MG63 (cell line): ENCODE measurements around the gene ZNF80. TPM values are rescaled to one million over a fixed set of nuclear protein-coding genes. Genes with fewer than 3 reads are reported as not detected.
"Not testable (repeated sequence)": the region's sequence is repeated elsewhere in the genome, so short reads cannot be mapped to it uniquely, and the experiment has no call there.

Experiments used
- DNase-seq: peaks from one replicate; pipeline ENCODE4 v3.0.0-alpha.2; 2020
- H3K27me3 ChIP-seq: fragments of 250-450 bp; sonication (Bioruptor Pico); 2 replicates; pipeline ENCODE4 v1.5.1; 2020; ENCODE audit warnings: mild to moderate bottlenecking, moderate library complexity
- H3K36me3 ChIP-seq: fragments of 250-450 bp; sonication (Bioruptor Pico); 2 replicates; pipeline ENCODE4 v1.5.1; 2020; ENCODE audit warnings: mild to moderate bottlenecking, moderate library complexity
- H3K4me3 ChIP-seq: fragments of 250-450 bp; sonication (Bioruptor Pico); 2 replicates; pipeline ENCODE4 v1.5.1; 2020; ENCODE audit warnings: mild to moderate bottlenecking, moderate library complexity
- H3K9me3 ChIP-seq: fragments of 250-450 bp; sonication (Bioruptor Pico); 2 replicates; pipeline ENCODE4 v1.5.1; 2020; ENCODE audit warnings: mild to moderate bottlenecking, moderate library complexity
- total RNA-seq: library from RNA; depleted of rRNA; stranded (reverse); fragments of >200 nt; shearing (Covaris generic); gene quantifications from 2 replicates; pipeline ENCODE4 v1.2.3, GENCODE V29; 2014; ENCODE audit warnings: low replicate concordance; rRNA removed

The ZNF80 gene
- not detected in 2 replicates for total RNA-seq

- not testable (repeated sequence) for DNase-seq, H3K4me3 ChIP-seq, H3K27me3 ChIP-seq, H3K36me3 ChIP-seq, H3K9me3 ChIP-seq
Measured at GRCh38 chr3:114237478-114237877, at the start of gene ZNF80. TSS of gene ZNF80 (minus strand) at chr3:114237578. CDS start at chr3:114237074, 504 bp downstream.

GRCh38 chr3:114286266-114286665, 48.9 kb upstream of the ZNF80 start:
- Histone ChIP-seq H3K4me3 (no peak overlapping the region), H3K36me3 (no peaks in the 10 kb centered on the region), H3K27me3 (no peaks in the 10 kb centered on the region), H3K9me3 (no peaks in the 10 kb centered on the region)
- no peak for DNase-seq

- Histone ChIP-seq H3K4me3 (no peak overlapping the region), H3K36me3 (no peaks in the 10 kb centered on the region), H3K9me3 (no peaks in the 10 kb centered on the region), H3K27me3 (no peaks in the 10 kb centered on the region)
- DNase-seq, result no peak
Measured at GRCh38 chr3:114285648-114286230, 48.4 kb upstream of the ZNF80 start.

DNA sequence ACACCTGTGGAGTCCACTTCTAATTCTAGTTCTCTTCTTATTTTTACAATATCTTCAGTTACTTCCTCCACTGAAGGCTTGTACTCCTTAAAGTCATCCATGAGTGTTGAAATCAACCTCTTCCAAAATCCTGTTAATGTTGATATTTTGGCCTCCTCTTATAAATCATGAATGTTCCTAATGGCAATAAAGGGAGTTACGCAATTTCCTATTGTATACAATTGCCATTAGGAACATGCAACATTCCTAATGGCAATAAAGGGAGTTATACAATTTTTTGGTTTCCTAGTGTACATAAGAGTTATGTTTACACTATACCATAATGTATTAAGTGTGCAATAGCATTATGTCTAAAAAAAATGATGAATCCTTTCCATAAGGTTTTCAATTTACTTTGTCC, 47.3 kb upstream of the ZNF80 start:
- no peak overlapping the region for H3K4me3 ChIP-seq

GRCh38 chr3:114276856-114277255, 39.5 kb upstream of the ZNF80 start:
- not testable (repeated sequence) for DNase-seq, H3K27me3 ChIP-seq, H3K4me3 ChIP-seq, H3K9me3 ChIP-seq, H3K36me3 ChIP-seq

More for the DNA sequence above, 47.3 kb upstream of the ZNF80 start:
- DNase-seq, result no peak
- H3K27me3 ChIP-seq, result no peaks in the 10 kb centered on the region
- H3K9me3 ChIP-seq, result no peaks in the 10 kb centered on the region
- H3K36me3 ChIP-seq, result no peaks in the 10 kb centered on the region

- Histone ChIP-seq H3K9me3 (no peaks in the 10 kb centered on the region), H3K4me3 (no peak overlapping the region), H3K36me3 (no peaks in the 10 kb centered on the region), H3K27me3 (no peaks in the 10 kb centered on the region)
- peak; percentile 14 for DNase-seq
Measured at GRCh38 chr3:114274929-114275328, 37.6 kb upstream of the ZNF80 start.

- no peaks in the 10 kb centered on the region for H3K36me3 ChIP-seq
- no peak overlapping the region for H3K4me3 ChIP-seq
- peaks cover 6% of the 10 kb centered on the region; the same call in 1 of the 2 replicates for H3K9me3 ChIP-seq
- no peaks in the 10 kb centered on the region for H3K27me3 ChIP-seq
- no peak for DNase-seq
Measured at GRCh38 chr3:114272271-114272670, 34.9 kb upstream of the ZNF80 start.

GRCh38 chr3:114270019-114270418, 32.6 kb upstream of the ZNF80 start:
- peaks cover 6% of the 10 kb centered on the region; the same call in 1 of the 2 replicates for H3K9me3 ChIP-seq
- H3K36me3 ChIP-seq, result no peaks in the 10 kb centered on the region
- DNase-seq, result no peak
- H3K4me3 ChIP-seq, result no peak overlapping the region
- H3K27me3 ChIP-seq, result peaks cover 6% of the 10 kb centered on the region; the same call in 1 of the 2 replicates

DNA sequence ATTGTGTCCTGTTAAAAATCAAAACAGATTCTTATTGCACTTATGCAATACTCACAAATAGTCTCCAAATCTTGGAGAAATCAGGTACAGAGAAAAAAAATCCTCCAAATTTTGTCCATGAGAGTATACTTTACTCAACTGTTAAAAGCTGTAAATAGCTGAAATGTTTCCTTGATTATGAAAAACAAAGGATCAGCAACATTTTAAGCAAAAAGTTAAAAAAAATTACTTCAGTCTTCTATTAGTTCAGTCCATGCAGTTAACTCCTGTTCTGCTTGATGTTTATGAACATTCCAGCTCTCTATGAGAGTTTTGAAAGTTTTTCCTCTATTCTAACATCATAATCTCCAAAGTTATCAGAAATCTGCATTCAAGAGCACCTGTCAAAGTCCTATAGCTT, 22.8 kb upstream of the ZNF80 start:
- peaks cover 15% of the 10 kb centered on the region for H3K9me3 ChIP-seq
- no peaks in the 10 kb centered on the region for H3K27me3 ChIP-seq
- no peak overlapping the region for H3K4me3 ChIP-seq
- no peaks in the 10 kb centered on the region for H3K36me3 ChIP-seq
- DNase-seq, result no peak

GRCh38 chr3:114259566-114259965, 22.2 kb upstream of the ZNF80 start:
- Histone ChIP-seq H3K27me3 (no peaks in the 10 kb centered on the region), H3K36me3 (no peaks in the 10 kb centered on the region), H3K4me3 (no peak overlapping the region), H3K9me3 (peaks cover 15% of the 10 kb centered on the region)
- no peak for DNase-seq

DNA sequence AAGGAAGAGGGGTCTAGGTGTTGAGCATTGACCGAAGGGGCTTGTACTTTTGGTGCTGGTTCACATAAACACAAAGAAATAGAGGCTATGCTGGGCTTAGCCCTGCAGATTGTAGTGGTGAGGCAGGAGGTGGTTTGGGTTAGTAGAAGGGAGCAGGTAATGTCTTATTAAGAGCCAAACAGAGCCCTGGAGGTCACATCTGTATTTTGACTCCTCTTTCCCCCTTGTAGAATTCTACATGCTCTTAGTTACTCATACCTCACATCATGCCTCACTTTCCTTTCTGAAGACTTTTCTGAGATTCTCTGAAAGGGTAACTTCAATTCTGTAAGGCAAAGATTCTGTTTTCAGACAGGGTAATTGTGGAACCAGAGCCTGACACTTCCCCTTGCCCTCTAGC, 16.1 kb upstream of the ZNF80 start:
- Histone ChIP-seq H3K9me3 (no peaks in the 10 kb centered on the region), H3K4me3 (no peak overlapping the region), H3K36me3 (no peaks in the 10 kb centered on the region), H3K27me3 (no peaks in the 10 kb centered on the region)
- DNase-seq, result no peak

DNA sequence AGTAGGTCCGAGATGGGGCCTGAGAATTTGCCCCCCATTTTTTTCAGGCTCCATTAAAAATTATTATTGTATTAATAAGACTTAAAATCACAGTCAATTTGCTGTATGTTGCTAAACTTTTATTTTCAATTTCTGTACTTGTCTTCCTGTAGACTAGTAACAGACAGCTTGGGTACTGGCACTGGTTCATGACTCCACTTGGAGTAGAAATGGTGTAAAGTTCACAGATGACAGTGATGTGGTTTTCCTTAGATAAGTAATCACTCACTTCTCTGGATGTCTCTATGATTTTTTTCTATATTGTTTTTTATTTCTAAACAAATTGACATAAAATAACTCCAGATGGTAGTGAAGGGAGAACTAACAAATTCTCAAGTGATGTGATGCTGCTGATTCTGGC, 15.6 kb upstream of the ZNF80 start:
- Histone ChIP-seq H3K9me3 (no peaks in the 10 kb centered on the region), H3K36me3 (no peaks in the 10 kb centered on the region), H3K27me3 (no peaks in the 10 kb centered on the region), H3K4me3 (no peak overlapping the region)
- no peak for DNase-seq

DNA sequence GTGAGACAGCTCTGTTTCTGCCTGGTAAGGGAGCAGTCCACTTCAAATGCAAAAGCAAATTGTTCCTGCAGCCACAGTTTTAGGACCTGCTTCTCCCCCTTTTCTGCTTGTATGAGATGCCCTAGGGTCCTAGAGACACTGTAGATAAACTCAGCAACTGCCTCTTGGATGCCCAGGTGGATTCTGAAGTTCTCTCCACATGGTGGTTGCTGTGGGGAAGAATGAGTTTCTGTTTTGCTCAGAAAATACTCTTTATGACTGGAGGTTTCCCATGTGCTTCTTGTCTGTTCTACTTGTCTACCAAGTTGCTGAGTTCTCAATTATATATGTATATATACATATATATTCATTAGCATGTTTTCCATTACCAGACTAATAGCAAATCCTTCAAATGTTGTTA, 5.6 kb upstream of the ZNF80 start:
- Histone ChIP-seq H3K9me3 (no peaks in the 10 kb centered on the region), H3K4me3 (no peak overlapping the region), H3K36me3 (no peaks in the 10 kb centered on the region), H3K27me3 (no peaks in the 10 kb centered on the region; the same call in 1 of the 2 replicates)
- no peak for DNase-seq

GRCh38 chr3:114241262-114241661, 3.9 kb upstream of the ZNF80 start:
- no peak for DNase-seq
- Histone ChIP-seq H3K9me3 (no peaks in the 10 kb centered on the region), H3K4me3 (no peak overlapping the region), H3K27me3 (no peaks in the 10 kb centered on the region; the same call in 1 of the 2 replicates), H3K36me3 (no peaks in the 10 kb centered on the region)

DNA sequence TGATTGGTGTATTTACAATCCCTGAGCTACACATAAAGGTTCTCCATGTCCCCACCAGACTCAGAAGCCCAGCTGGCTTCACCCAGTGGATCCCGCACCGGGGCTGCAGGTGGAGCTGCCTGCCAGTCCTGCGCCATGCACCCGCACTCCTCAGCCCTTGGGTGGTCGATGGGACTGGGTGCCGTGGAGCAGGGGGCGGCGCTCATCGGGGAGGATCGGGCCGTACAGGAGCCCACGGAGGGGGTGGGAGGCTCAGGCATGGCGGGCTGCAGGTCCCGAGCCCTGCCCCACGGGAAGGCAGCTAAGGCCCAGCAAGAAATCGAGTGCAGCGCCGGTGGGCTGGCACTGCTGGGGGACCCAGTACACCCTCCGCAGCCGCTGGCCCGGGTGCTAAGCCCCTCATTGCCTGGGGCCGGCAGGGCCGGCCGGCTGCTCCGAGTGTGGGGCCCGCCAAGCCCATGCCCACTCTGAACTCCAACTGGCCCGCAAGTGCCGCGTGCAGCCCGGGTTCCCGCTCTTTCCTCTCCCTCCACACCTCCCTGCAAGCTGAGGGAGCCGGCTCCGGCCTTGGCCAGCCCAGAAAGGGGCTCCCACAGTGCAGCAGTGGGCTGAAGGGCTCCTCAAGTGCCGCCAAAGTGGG, 888 bp upstream of the ZNF80 start:
- H3K9me3 ChIP-seq, H3K27me3 ChIP-seq, H3K4me3 ChIP-seq, H3K36me3 ChIP-seq, DNase-seq: not testable (repeated sequence)

DNA sequence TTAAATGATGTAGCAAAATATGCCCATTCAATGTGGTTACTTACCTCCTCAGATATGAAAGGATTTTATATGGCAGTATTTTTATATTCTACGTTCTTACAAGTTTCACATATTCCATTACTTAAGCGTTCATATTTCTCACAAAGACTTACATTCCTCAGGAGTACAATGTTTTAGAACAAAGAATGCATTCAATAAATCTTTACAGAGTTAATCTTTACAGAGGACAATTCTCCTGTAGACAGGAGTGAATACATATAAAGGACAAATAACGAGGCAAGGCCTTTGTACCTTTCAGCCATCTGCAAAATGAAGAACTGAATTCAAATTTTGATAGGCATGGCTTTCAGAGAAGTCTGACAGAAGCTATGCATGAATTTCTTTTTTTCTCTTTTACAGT, 1.9 kb downstream of the ZNF80 start:
- no peak for DNase-seq
- Histone ChIP-seq H3K27me3 (no peaks in the 10 kb centered on the region; the same call in 1 of the 2 replicates), H3K36me3 (no peaks in the 10 kb centered on the region), H3K4me3 (no peak overlapping the region), H3K9me3 (no peaks in the 10 kb centered on the region)

GRCh38 chr3:114234745-114235144, 2.6 kb downstream of the ZNF80 start:
- peaks cover under 1% of the 10 kb centered on the region for H3K27me3 ChIP-seq
- DNase-seq, result no peak

DNA sequence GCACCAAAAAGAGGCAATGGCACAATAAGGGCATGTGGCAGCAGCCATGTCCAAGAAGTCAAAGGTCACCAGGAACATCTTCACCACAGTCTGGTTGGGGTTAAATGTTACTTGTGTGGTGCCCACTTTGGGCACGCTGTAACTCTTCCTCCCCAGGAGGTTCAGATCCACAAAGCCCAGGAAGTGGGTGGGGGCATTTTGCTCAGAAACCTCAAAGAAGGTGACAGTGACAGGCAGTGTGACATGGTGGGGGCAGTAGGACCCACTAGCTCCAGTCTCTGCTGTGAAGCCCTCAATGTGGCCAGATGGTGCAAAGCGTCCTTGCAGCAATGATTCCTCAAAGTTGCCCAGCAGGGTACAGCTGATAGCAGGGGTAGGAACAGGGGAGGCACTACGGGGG, 5.8 kb downstream of the ZNF80 start:
- H3K4me3 ChIP-seq, result no peak overlapping the region
- no peaks in the 10 kb centered on the region for H3K9me3 ChIP-seq
- peaks cover 2% of the 10 kb centered on the region; the same call in 1 of the 2 replicates for H3K27me3 ChIP-seq
- DNase-seq, result no peak
- no peaks in the 10 kb centered on the region for H3K36me3 ChIP-seq

More at GRCh38 chr3:114234745-114235144, 2.6 kb downstream of the ZNF80 start:
- no peaks in the 10 kb centered on the region for H3K36me3 ChIP-seq
- no peak overlapping the region for H3K4me3 ChIP-seq
- H3K9me3 ChIP-seq, result no peaks in the 10 kb centered on the region
